ENCODE results near the gene TIMM50. TPM values are rescaled to one million over a fixed set of nuclear protein-coding genes. Genes with fewer than 3 reads are reported as not detected.

Gene TIMM50
- total RNA-seq, 1 donor from 2014 or later, result 256 TPM

DNA sequence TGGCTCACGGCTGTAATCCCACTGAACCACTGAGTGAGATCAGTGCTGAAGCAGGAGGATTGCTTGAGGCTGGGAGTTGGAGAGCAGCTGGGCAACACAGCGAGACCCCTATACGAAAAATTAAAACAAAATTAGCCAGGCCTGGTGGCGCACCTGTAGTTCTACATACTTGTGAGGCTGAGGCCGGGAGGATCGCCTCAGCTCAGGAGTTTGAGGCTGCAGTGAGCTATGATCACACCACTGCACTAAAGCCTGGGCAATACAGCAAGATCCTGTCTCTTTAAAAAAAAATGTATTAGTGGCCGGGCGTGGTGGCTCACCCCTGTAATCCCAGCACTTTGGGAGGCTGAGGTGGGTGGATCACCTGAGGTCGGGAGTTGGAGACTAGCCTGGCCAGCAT is 28.0 kb downstream of the TIMM50 start:
- Mint-ChIP-seq H3K4me1 (ENCODE audit: low read depth, unreplicated experiment) (peaks cover 31% of the 10 kb centered on the region), H3K27me3 (ENCODE audit: unreplicated experiment) (peaks cover 26% of the 10 kb centered on the region), H3K4me3 (ENCODE audit: unreplicated experiment) (peak overlapping the region; percentile 67), H3K36me3 (ENCODE audit: unreplicated experiment) (no peaks in the 10 kb centered on the region), H3K9me3 (ENCODE audit: unreplicated experiment) (peaks cover 26% of the 10 kb centered on the region), H3K27ac (ENCODE audit: unreplicated experiment) (peak overlapping the region; percentile 82)
- no peak for DNase-seq
- TF ChIP-seq, protein P1, sequence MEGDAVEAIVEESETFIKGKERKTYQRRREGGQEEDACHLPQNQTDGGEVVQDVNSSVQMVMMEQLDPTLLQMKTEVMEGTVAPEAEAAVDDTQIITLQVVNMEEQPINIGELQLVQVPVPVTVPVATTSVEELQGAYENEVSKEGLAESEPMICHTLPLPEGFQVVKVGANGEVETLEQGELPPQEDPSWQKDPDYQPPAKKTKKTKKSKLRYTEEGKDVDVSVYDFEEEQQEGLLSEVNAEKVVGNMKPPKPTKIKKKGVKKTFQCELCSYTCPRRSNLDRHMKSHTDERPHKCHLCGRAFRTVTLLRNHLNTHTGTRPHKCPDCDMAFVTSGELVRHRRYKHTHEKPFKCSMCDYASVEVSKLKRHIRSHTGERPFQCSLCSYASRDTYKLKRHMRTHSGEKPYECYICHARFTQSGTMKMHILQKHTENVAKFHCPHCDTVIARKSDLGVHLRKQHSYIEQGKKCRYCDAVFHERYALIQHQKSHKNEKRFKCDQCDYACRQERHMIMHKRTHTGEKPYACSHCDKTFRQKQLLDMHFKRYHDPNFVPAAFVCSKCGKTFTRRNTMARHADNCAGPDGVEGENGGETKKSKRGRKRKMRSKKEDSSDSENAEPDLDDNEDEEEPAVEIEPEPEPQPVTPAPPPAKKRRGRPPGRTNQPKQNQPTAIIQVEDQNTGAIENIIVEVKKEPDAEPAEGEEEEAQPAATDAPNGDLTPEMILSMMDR (IDR thresholded peaks at IDR 0.05; ENCODE audit: partially characterized antibody, unreplicated experiment), result no peak

DNA sequence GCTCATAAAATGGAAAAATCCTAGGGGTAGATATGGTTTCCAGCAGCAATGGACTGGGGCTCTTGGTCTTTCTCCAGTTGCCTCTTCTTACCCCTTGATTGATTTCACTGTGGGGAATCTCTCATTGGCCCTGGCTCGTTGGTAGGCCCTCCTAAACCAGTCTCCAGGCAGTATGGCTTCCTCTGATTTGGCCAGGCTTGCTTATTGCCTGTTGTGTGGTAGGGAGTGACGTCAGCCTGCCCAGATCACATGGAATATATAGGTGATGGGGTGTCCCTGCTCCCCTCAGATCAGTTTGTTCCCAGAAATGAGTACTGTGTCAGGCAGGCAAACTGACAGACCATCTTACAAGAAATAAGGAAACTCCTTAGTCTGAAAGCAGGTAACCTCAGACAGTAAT is 28.6 kb downstream of the TIMM50 start:
- H3K4me3 Mint-ChIP-seq (ENCODE audit: unreplicated experiment), result peak overlapping the region; percentile 30
- H3K27ac Mint-ChIP-seq (ENCODE audit: unreplicated experiment), result no peak overlapping the region

DNA sequence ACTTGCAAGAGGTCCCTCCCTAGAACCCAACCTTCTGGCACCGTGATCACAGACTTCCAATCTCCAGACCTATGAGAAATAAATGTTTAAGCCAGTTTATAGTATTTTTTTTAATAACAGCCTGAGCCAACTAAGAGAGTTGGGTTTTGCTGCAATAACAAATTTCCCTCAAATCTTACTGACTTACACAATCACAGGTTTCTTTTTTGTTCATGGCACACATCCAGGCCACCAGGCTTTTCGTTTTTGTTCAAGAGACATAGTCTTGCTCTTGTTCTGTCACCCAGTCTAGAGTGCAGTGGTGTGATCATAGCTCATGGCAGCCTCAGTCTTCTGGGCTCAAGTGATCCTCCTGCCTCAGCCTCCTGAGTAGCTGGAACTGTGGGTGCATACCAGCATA is 32.4 kb downstream of the TIMM50 start:
- Mint-ChIP-seq H3K27me3 (ENCODE audit: unreplicated experiment) (peaks cover 24% of the 10 kb centered on the region), H3K27ac (ENCODE audit: unreplicated experiment) (no peak overlapping the region), H3K4me3 (ENCODE audit: unreplicated experiment) (no peak overlapping the region), H3K9me3 (ENCODE audit: unreplicated experiment) (peaks cover 28% of the 10 kb centered on the region), H3K4me1 (ENCODE audit: low read depth, unreplicated experiment) (peaks cover 10% of the 10 kb centered on the region), H3K36me3 (ENCODE audit: unreplicated experiment) (peaks cover 5% of the 10 kb centered on the region)
- TF ChIP-seq, protein P1 (IDR thresholded peaks at IDR 0.05; ENCODE audit: partially characterized antibody, unreplicated experiment), result no peak
- no peak for DNase-seq

More for the DNA sequence above, 28.6 kb downstream of the TIMM50 start:
- TF ChIP-seq, protein P1 (IDR thresholded peaks at IDR 0.05; ENCODE audit: partially characterized antibody, unreplicated experiment), result no peak
- Mint-ChIP-seq H3K9me3 (ENCODE audit: unreplicated experiment) (peaks cover 32% of the 10 kb centered on the region), H3K4me1 (ENCODE audit: low read depth, unreplicated experiment) (peaks cover 26% of the 10 kb centered on the region), H3K36me3 (ENCODE audit: unreplicated experiment) (no peaks in the 10 kb centered on the region), H3K27me3 (ENCODE audit: unreplicated experiment) (peaks cover 24% of the 10 kb centered on the region)
- DNase-seq, result no peak

DNA sequence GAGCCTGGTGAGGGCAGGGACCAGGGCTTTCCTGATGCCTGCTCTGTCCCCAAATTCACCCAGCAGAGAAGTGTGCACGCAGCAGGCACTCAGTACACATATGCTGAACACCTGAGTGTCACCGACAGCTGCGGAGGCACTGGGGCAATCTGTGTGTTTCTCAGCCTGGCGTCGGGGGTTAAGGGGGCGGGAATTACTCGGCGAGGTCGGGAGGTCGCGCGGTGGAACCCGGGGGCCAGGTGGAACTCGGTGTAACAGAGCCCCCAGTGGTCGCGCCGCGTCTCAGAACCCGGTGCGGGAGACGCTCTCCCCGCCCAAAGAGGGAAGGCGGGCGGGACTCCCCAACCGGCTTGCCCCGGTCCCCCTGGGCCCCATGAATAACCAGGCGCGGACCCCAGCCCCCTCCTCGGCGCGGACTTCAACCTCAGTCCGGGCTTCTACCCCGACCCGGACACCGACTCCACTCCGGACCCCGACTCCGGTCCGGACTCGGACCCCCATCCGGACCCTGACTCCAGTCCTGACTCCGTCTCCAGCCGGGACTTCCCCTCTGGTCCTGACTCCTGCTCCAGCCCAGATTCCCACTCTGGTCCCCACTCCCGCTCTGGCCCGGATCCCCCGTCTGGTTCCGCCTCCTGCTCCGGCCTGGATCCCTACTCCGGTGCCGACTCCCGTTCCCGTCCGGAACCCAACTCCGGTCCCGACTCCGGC is 34.4 kb downstream of the TIMM50 start, which contains the start of gene SELENOV:
SELENOV (plus strand) TSS at position 300 of the 711 bp plus-strand sequence; CDS start at position 374, 74 bp downstream.
- Mint-ChIP-seq H3K36me3 (ENCODE audit: unreplicated experiment) (peaks cover 5% of the 10 kb centered on the region), H3K4me3 (ENCODE audit: unreplicated experiment) (peak within 1 kb of the TSS; percentile 89), H3K27ac (ENCODE audit: unreplicated experiment) (peak within 1 kb of the TSS; percentile 94), H3K27me3 (ENCODE audit: unreplicated experiment) (peaks cover 24% of the 10 kb centered on the region), H3K4me1 (ENCODE audit: low read depth, unreplicated experiment) (peaks cover 14% of the 10 kb centered on the region), H3K9me3 (ENCODE audit: unreplicated experiment) (peaks cover 28% of the 10 kb centered on the region)
- TF ChIP-seq, protein P1 (IDR thresholded peaks at IDR 0.05; ENCODE audit: partially characterized antibody, unreplicated experiment), result no peak
- peak; percentile 80 for DNase-seq

DNA sequence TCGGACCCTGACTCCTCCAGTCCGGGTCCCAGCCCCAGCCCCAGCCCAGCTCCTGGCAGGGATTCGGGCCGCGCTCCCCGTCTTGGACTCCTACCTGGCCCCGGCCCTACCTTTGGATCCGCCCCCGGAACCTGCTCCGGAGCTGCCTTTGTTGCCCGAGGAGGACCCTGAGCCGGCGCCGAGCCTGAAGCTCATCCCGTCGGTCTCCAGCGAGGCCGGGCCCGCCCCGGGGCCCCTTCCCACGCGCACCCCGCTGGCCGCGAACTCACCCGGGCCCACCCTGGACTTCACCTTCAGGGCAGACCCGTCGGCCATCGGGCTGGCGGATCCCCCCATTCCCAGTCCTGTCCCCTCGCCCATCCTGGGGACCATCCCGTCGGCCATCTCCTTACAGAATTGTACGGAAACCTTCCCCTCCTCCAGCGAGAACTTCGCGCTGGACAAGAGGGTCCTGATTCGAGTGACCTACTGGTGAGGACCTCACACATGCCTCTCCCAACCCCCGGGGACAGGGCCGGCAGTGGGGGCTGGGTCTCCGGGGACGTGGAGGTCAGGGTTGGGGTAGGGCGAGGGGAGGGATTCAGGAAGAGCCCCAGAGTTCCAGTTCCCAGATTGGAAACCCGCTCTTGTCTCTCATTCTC is 35.0 kb downstream of the TIMM50 start:
- Mint-ChIP-seq H3K4me3 (ENCODE audit: unreplicated experiment) (peak overlapping the region; percentile 89), H3K27ac (ENCODE audit: unreplicated experiment) (peak overlapping the region; percentile 69), H3K36me3 (ENCODE audit: unreplicated experiment) (peaks cover 5% of the 10 kb centered on the region), H3K9me3 (ENCODE audit: unreplicated experiment) (peaks cover 28% of the 10 kb centered on the region), H3K27me3 (ENCODE audit: unreplicated experiment) (peaks cover 24% of the 10 kb centered on the region), H3K4me1 (ENCODE audit: low read depth, unreplicated experiment) (peaks cover 14% of the 10 kb centered on the region)
- DNase-seq, result no peak
- TF ChIP-seq, protein P1 (IDR thresholded peaks at IDR 0.05; ENCODE audit: partially characterized antibody, unreplicated experiment), result no peak
